ENCODE results near the gene CREM. TPM values are rescaled to one million over a fixed set of nuclear protein-coding genes. Genes with fewer than 3 reads are reported as not detected.

The CREM gene
- total and polyA plus RNA-seq, 2 of the 8 experiments (the other 6 are each of a cell fraction or from before 2014, with no cell fraction given) = 18.7 to 21.9 TPM

GRCh38 chr10:35092851-35093250 lies 33.8 kb upstream of the CREM start:
- H2BK120ac ChIP-seq (replicated peaks; ENCODE audit: low read depth, low read length) = no peak overlapping the region
- H2AK5ac ChIP-seq (ENCODE audit: low read depth, low read length) = no peak overlapping the region
- CTCF ChIA-PET (ENCODE audit: partially characterized antibody) = no interaction called here
- H2BK20ac ChIP-seq (ENCODE audit: low read length) = no peak overlapping the region
- no peaks in the 10 kb centered on the region for H3K79me1 ChIP-seq (ENCODE audit: low read depth, low read length)
- H3K27ac ChIP-seq (ENCODE audit: low read depth, low read length) = no peak overlapping the region
- no peaks in the 10 kb centered on the region for H4K20me1 ChIP-seq (replicated peaks in 1 of 2; ENCODE audit: control insufficient read depth in 1 of 2, insufficient read depth in 2 of 2, low read length in 2 of 2)
- FAIRE-seq (no peak), DNase-seq (ENCODE audit: low read depth in 1 of 2, low spot score in 2 of 2) (no peak)
- no peak overlapping the region for H3K4ac ChIP-seq (replicated peaks; ENCODE audit: insufficient read length, low read depth, low read length)
- H2BK5ac ChIP-seq (ENCODE audit: low read depth, low read length) = no peak overlapping the region
- H3K56ac ChIP-seq (replicated peaks; ENCODE audit: insufficient read length, low read depth, low read length) = no peak overlapping the region
- peaks cover 0 to 6% of the 10 kb centered on the region in 2 experiments; a peak in 2 of 4 replicates for H3K9me3 ChIP-seq (ENCODE audit: insufficient read depth in 2 of 2, low read depth in 1 of 2, low read length in 1 of 2)
- H3K14ac ChIP-seq (ENCODE audit: insufficient read length) = no peak overlapping the region
- H4K91ac ChIP-seq (replicated peaks; ENCODE audit: insufficient read length, low read length) = no peak overlapping the region
- H2AFZ ChIP-seq (ENCODE audit: low read length) = no peak overlapping the region
- H3K79me2 ChIP-seq (ENCODE audit: control insufficient read depth in 1 of 2, insufficient read depth in 2 of 2, low read length in 2 of 2) = peaks cover 0 to 17% of the 10 kb centered on the region in 2 experiments; a peak in 2 of 4 replicates
- H3K27me3 ChIP-seq (replicated peaks in 1 of 4; ENCODE audit: control insufficient read depth in 3 of 4, extremely low read depth in 1 of 4, insufficient read depth in 3 of 4, low read length in 3 of 4) = no peaks in the 10 kb centered on the region
- H3K23me2 ChIP-seq (ENCODE audit: low read depth, low read length) = peaks cover 6% of the 10 kb centered on the region
- no peak overlapping the region; a peak in 1 of 7 replicates for H3K9ac ChIP-seq (replicated peaks in 1 of 4; ENCODE audit: extremely low read depth in 1 of 4, low read depth in 3 of 4, low read length in 3 of 4)
- no peak overlapping the region for H3K4me3 ChIP-seq (ENCODE audit: extremely low read depth in 1 of 4, insufficient read depth in 2 of 4, low read depth in 3 of 4, low read length in 4 of 4)
- TF ChIP-seq POLR2A (IDR thresholded peaks at IDR 0.05; ENCODE audit: control extremely low read depth in 1 of 2, low read depth in 2 of 2, low read length in 2 of 2) = no peak
- TF ChIP-seq JUN (IDR thresholded peaks at IDR 0.05; ENCODE audit: low read depth, low read length) = no peak
- no peak for TF ChIP-seq SP4 (IDR thresholded peaks at IDR 0.05; ENCODE audit: low read length)
- TF ChIP-seq MAX (IDR thresholded peaks at IDR 0.05) = no peak
- TF ChIP-seq PHF8 (conservative IDR thresholded peaks at IDR 0.05; ENCODE audit: low read depth, low read length) = no peak
- no peak for TF ChIP-seq ATF3 (IDR thresholded peaks at IDR 0.05; ENCODE audit: insufficient read depth, low read depth, low read length)
- H2BK12ac ChIP-seq (ENCODE audit: low read depth, low read length) = no peak overlapping the region
- H4K8ac ChIP-seq (ENCODE audit: extremely low read depth, insufficient read depth, low read length) = no peak overlapping the region
- 100% methylated on average over 1 of the region's 1 CpG; no CpG with 5 or more reads in 1 of the 2 experiments for WGBS, 2 experiments (ENCODE audit: extremely low coverage in 1 of 2, insufficient coverage in 1 of 2, insufficient read length in 1 of 2, insufficient replicate concordance in 2 of 2, low coverage in 1 of 2, low lambda C conversion rate in 2 of 2, missing lambda C conversion rate in 1 of 2)
- H3K23ac ChIP-seq (ENCODE audit: insufficient read length) = no peak overlapping the region
- H2BK15ac ChIP-seq (ENCODE audit: low read length) = no peak overlapping the region
- POLR2A ChIA-PET (ENCODE audit: partially characterized antibody) = no interaction called here
- H3K4me1 ChIP-seq (replicated peaks in 1 of 4; ENCODE audit: control insufficient read depth in 3 of 4, insufficient read depth in 4 of 4, low read length in 3 of 4) = no peaks in the 10 kb centered on the region
- H3K4me2 ChIP-seq (ENCODE audit: insufficient read depth in 1 of 2, low read depth in 2 of 2, low read length in 2 of 2) = no peak overlapping the region
- no peaks in the 10 kb centered on the region for H3K36me3 ChIP-seq (ENCODE audit: control insufficient read depth in 2 of 4, insufficient read depth in 4 of 4, low read length in 3 of 4)
- H3K18ac ChIP-seq (ENCODE audit: extremely low read depth, low read length) = no peak overlapping the region
- H4K5ac ChIP-seq (ENCODE audit: insufficient read length, low read depth, low read length) = no peak overlapping the region
